GM23338 (cell line): ENCODE data around the gene PALLD.

Source experiments
- CREB1 ChIP-seq: fragments of 250-450 bp; sonication (Bioruptor Pico); IDR thresholded peaks from 2 replicates; pipeline ENCODE4 v1.5.0; 2020; ENCODE audit warnings: low read depth, mild to moderate bottlenecking, moderate library complexity
- EZH2 ChIP-seq: fragments of 200-600 bp; sonication (generic); IDR thresholded peaks from one replicate; pipeline ENCODE4 v1.8.0; 2017; ENCODE audit warnings: antibody characterized with exemption, mild to moderate bottlenecking, low read depth; ENCODE audit not compliant: unreplicated experiment
- EZH2phosphoT487 ChIP-seq: fragments of 200-600 bp; sonication (generic); IDR thresholded peaks from one replicate; pipeline ENCODE4 v1.8.1; 2018; ENCODE audit warnings: antibody characterized with exemption; ENCODE audit not compliant: unreplicated experiment
- JUNB ChIP-seq: IDR thresholded peaks from one replicate; pipeline ENCODE4 v1.6.1; 2016; ENCODE audit warnings: antibody characterized with exemption; ENCODE audit not compliant: unreplicated experiment
- NANOG ChIP-seq: IDR thresholded peaks from 2 replicates; pipeline ENCODE4 v1.6.1; 2016; ENCODE audit warnings: antibody characterized with exemption, borderline replicate concordance
- POLR2AphosphoS5 ChIP-seq: IDR thresholded peaks from 2 replicates; pipeline ENCODE4 v1.6.1; 2016; ENCODE audit warnings: antibody characterized with exemption, low read depth
- STAT1 ChIP-seq: IDR thresholded peaks from one replicate; pipeline ENCODE4 v1.6.1; 2016; ENCODE audit warnings: antibody characterized with exemption; ENCODE audit not compliant: unreplicated experiment
- ZNF114 ChIP-seq: fragments of 250-450 bp; sonication (Bioruptor Pico); IDR thresholded peaks from 2 replicates; pipeline ENCODE4 v1.5.0; 2020; ENCODE audit warnings: mild to moderate bottlenecking, moderate library complexity
- ZNF331 ChIP-seq: fragments of 250-450 bp; sonication (Bioruptor Pico); IDR thresholded peaks from 2 replicates; pipeline ENCODE4 v1.5.0; 2020; ENCODE audit warnings: low read depth, mild to moderate bottlenecking, moderate library complexity
- TF ChIP-seq, protein P1 (sequence below), 2 experiments: fragments of 200-600 bp in 1 of 2; sonication (generic) in 1 of 2; conservative IDR thresholded peaks; 2 replicates each; pipeline versions ENCODE4 v1.5.1 to v1.6.1; 2016 to 2017; ENCODE audit warnings: antibody characterized with exemption in 2 of 2, low read depth in 2 of 2, mild to moderate bottlenecking in 2 of 2, moderate library complexity in 1 of 2
- TF ChIP-seq, protein P2 (sequence below): fragments of 250-450 bp; sonication (Bioruptor Pico); IDR thresholded peaks from 2 replicates; pipeline ENCODE4 v1.5.0; 2020; ENCODE audit warnings: mild to moderate bottlenecking, moderate library complexity
- TF ChIP-seq, protein P3 (sequence below): IDR thresholded peaks from one replicate; pipeline ENCODE4 v1.6.1; 2018; ENCODE audit warnings: antibody characterized with exemption; ENCODE audit not compliant: unreplicated experiment
- TF ChIP-seq, protein P4 (sequence below): IDR thresholded peaks from 2 replicates; pipeline ENCODE4 v1.6.1; 2016; ENCODE audit warnings: antibody characterized with exemption

DNA sequence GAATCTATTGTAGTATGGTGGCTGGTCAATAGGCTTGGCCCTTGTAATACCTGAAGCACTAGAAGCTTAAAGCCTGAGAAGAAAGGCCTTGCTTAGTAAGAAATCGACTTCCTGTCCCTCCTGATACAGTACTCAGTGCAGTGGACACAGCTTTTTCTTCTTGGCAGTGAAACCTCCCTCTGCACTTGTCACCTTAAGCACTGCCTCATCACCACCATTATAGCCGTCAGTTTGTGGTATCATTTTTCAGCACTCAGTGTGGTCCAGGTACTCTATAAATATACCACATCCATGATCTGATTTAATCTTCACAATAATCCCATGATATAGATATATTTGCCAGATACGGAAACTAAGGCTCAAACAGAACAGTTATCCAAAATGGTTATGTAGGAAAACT lies 75.2 kb downstream of the PALLD start:
- TF ChIP-seq, protein P1, sequence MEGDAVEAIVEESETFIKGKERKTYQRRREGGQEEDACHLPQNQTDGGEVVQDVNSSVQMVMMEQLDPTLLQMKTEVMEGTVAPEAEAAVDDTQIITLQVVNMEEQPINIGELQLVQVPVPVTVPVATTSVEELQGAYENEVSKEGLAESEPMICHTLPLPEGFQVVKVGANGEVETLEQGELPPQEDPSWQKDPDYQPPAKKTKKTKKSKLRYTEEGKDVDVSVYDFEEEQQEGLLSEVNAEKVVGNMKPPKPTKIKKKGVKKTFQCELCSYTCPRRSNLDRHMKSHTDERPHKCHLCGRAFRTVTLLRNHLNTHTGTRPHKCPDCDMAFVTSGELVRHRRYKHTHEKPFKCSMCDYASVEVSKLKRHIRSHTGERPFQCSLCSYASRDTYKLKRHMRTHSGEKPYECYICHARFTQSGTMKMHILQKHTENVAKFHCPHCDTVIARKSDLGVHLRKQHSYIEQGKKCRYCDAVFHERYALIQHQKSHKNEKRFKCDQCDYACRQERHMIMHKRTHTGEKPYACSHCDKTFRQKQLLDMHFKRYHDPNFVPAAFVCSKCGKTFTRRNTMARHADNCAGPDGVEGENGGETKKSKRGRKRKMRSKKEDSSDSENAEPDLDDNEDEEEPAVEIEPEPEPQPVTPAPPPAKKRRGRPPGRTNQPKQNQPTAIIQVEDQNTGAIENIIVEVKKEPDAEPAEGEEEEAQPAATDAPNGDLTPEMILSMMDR (conservative IDR thresholded peaks at IDR 0.05; ENCODE audit: low read depth in 2 of 2), result no peak
- TF ChIP-seq EZH2phosphoT487, result no peak
- TF ChIP-seq, protein P2, sequence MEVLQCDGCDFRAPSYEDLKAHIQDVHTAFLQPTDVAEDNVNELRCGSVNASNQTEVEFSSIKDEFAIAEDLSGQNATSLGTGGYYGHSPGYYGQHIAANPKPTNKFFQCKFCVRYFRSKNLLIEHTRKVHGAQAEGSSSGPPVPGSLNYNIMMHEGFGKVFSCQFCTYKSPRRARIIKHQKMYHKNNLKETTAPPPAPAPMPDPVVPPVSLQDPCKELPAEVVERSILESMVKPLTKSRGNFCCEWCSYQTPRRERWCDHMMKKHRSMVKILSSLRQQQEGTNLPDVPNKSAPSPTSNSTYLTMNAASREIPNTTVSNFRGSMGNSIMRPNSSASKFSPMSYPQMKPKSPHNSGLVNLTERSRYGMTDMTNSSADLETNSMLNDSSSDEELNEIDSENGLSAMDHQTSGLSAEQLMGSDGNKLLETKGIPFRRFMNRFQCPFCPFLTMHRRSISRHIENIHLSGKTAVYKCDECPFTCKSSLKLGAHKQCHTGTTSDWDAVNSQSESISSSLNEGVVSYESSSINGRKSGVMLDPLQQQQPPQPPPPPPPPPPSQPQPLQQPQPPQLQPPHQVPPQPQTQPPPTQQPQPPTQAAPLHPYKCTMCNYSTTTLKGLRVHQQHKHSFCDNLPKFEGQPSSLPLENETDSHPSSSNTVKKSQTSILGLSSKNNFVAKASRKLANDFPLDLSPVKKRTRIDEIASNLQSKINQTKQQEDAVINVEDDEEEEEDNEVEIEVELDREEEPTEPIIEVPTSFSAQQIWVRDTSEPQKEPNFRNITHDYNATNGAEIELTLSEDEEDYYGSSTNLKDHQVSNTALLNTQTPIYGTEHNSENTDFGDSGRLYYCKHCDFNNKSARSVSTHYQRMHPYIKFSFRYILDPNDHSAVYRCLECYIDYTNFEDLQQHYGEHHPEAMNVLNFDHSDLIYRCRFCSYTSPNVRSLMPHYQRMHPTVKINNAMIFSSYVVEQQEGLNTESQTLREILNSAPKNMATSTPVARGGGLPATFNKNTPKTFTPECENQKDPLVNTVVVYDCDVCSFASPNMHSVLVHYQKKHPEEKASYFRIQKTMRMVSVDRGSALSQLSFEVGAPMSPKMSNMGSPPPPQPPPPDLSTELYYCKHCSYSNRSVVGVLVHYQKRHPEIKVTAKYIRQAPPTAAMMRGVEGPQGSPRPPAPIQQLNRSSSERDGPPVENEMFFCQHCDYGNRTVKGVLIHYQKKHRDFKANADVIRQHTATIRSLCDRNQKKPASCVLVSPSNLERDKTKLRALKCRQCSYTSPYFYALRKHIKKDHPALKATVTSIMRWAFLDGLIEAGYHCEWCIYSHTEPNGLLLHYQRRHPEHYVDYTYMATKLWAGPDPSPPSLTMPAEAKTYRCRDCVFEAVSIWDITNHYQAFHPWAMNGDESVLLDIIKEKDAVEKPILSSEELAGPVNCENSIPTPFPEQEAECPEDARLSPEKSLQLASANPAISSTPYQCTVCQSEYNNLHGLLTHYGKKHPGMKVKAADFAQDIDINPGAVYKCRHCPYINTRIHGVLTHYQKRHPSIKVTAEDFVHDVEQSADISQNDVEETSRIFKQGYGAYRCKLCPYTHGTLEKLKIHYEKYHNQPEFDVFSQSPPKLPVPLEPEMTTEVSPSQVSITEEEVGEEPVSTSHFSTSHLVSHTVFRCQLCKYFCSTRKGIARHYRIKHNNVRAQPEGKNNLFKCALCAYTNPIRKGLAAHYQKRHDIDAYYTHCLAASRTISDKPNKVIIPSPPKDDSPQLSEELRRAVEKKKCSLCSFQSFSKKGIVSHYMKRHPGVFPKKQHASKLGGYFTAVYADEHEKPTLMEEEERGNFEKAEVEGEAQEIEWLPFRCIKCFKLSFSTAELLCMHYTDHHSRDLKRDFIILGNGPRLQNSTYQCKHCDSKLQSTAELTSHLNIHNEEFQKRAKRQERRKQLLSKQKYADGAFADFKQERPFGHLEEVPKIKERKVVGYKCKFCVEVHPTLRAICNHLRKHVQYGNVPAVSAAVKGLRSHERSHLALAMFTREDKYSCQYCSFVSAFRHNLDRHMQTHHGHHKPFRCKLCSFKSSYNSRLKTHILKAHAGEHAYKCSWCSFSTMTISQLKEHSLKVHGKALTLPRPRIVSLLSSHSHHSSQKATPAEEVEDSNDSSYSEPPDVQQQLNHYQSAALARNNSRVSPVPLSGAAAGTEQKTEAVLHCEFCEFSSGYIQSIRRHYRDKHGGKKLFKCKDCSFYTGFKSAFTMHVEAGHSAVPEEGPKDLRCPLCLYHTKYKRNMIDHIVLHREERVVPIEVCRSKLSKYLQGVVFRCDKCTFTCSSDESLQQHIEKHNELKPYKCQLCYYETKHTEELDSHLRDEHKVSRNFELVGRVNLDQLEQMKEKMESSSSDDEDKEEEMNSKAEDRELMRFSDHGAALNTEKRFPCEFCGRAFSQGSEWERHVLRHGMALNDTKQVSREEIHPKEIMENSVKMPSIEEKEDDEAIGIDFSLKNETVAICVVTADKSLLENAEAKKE (CRISPR knock-in tag), result no peak
- TF ChIP-seq POLR2AphosphoS5, result no peak
- no peak for TF ChIP-seq JUNB
- no peak for TF ChIP-seq EZH2
- TF ChIP-seq, protein P3, sequence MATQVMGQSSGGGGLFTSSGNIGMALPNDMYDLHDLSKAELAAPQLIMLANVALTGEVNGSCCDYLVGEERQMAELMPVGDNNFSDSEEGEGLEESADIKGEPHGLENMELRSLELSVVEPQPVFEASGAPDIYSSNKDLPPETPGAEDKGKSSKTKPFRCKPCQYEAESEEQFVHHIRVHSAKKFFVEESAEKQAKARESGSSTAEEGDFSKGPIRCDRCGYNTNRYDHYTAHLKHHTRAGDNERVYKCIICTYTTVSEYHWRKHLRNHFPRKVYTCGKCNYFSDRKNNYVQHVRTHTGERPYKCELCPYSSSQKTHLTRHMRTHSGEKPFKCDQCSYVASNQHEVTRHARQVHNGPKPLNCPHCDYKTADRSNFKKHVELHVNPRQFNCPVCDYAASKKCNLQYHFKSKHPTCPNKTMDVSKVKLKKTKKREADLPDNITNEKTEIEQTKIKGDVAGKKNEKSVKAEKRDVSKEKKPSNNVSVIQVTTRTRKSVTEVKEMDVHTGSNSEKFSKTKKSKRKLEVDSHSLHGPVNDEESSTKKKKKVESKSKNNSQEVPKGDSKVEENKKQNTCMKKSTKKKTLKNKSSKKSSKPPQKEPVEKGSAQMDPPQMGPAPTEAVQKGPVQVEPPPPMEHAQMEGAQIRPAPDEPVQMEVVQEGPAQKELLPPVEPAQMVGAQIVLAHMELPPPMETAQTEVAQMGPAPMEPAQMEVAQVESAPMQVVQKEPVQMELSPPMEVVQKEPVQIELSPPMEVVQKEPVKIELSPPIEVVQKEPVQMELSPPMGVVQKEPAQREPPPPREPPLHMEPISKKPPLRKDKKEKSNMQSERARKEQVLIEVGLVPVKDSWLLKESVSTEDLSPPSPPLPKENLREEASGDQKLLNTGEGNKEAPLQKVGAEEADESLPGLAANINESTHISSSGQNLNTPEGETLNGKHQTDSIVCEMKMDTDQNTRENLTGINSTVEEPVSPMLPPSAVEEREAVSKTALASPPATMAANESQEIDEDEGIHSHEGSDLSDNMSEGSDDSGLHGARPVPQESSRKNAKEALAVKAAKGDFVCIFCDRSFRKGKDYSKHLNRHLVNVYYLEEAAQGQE, result no peak
- TF ChIP-seq, protein P4, sequence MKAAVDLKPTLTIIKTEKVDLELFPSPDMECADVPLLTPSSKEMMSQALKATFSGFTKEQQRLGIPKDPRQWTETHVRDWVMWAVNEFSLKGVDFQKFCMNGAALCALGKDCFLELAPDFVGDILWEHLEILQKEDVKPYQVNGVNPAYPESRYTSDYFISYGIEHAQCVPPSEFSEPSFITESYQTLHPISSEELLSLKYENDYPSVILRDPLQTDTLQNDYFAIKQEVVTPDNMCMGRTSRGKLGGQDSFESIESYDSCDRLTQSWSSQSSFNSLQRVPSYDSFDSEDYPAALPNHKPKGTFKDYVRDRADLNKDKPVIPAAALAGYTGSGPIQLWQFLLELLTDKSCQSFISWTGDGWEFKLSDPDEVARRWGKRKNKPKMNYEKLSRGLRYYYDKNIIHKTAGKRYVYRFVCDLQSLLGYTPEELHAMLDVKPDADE, result no peak
- TF ChIP-seq NANOG, result no peak
- TF ChIP-seq CREB1, result no peak
- no peak for TF ChIP-seq ZNF331 (CRISPR knock-in tag)
- TF ChIP-seq STAT1, result no peak
- TF ChIP-seq ZNF114 (CRISPR knock-in tag), result no peak
